HG03575 (cell line): Measurements from ENCODE around the gene ACSBG1.

ENCODE experiments used
- ATAC-seq: cut with Tn5 transposase; IDR thresholded peaks from one replicate; pipeline ENCODE4 v1.9.1; 2021; ENCODE audit not compliant: unreplicated experiment, insufficient number of reproducible peaks, low FRiP score; ENCODE audit errors: extremely low read depth

The ACSBG1 gene, protein sequence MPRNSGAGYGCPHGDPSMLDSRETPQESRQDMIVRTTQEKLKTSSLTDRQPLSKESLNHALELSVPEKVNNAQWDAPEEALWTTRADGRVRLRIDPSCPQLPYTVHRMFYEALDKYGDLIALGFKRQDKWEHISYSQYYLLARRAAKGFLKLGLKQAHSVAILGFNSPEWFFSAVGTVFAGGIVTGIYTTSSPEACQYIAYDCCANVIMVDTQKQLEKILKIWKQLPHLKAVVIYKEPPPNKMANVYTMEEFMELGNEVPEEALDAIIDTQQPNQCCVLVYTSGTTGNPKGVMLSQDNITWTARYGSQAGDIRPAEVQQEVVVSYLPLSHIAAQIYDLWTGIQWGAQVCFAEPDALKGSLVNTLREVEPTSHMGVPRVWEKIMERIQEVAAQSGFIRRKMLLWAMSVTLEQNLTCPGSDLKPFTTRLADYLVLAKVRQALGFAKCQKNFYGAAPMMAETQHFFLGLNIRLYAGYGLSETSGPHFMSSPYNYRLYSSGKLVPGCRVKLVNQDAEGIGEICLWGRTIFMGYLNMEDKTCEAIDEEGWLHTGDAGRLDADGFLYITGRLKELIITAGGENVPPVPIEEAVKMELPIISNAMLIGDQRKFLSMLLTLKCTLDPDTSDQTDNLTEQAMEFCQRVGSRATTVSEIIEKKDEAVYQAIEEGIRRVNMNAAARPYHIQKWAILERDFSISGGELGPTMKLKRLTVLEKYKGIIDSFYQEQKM

DNA sequence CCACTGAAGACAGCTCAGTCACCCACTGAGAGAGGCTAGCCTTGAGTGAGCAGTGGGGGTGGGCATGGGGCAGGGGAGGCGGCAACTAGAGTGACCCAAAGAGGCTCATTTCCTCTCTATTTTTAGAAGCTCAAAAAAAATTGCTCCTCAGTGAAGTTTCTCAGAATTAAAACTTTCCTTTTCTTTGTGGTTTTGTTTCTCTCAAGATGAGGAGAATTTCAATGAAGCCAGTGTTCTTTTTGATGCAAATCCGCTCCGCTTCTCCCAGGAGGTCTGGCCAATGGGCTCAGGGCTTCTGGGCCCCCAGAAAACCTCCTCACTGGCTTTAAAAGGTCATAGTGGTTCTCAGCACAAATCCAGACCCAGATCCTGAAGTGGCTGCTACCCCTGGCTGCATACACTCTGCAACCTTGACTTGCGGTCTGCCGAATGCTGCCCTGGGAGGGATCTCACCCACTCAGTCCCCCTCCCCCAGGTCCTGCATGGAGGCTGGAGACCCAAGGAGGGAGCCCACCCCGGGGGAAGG is at the start of gene ACSBG1:
TSS of gene ACSBG1 (minus strand) at position 51 of the 526 bp plus-strand sequence. CDS start 64 bp downstream, outside the sequence.
- ATAC-seq = no peak

DNA sequence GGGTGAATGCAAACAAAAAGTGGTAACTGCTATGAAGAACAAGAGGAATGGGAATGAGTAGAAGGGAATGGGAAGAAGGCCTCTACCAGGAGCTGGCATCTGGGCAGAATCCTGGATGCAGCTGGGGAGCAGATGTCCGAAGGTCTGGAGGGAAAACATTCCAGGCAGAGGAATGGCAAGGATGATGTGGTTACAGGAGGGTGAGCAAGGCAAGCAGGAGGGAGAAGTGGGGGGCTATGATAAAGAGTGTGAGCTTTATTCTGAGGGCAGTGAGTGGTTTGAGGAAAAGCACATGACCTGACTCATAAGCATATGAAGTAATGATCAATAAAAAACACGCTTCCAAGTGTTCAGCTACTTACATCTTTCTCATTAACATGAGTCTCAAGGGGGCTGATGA is 48.0 kb upstream of the ACSBG1 start:
- no peak for ATAC-seq

DNA sequence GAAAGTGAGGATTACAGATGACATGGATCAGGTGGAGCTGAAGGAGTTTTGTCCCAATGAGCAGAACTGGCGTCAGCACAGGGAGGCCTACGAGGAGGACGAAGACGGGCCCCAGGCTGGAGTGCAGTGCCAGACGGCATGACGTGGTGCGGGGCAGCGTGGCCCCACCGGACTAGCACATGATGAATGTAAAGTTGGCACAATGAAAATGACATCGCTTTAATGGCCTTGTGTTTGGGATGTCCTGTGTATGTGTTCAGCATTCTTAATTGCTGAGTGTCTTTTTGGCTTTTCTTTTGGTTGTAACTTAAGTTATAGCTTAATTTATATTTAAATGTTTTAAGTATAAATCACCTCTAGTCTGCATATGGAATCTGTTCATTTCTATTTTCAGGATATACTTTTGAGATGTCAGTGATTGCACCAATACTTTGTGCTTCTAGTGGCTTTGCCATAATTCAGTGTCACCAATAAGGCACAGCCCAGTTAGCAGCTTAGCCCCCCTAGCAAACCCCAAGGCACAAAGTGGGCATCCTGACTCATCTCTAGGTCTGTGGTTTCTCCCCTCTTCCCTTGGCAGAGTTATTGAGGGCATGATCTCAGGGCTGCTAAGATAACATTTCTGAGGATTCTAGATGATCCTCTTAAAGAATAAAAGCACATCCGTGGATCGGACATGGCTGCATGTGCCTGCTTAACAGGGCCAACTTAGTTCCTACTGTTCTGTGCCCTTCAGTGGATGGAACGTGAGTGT is 46.1 kb upstream of the ACSBG1 start:
- no peak for ATAC-seq

DNA sequence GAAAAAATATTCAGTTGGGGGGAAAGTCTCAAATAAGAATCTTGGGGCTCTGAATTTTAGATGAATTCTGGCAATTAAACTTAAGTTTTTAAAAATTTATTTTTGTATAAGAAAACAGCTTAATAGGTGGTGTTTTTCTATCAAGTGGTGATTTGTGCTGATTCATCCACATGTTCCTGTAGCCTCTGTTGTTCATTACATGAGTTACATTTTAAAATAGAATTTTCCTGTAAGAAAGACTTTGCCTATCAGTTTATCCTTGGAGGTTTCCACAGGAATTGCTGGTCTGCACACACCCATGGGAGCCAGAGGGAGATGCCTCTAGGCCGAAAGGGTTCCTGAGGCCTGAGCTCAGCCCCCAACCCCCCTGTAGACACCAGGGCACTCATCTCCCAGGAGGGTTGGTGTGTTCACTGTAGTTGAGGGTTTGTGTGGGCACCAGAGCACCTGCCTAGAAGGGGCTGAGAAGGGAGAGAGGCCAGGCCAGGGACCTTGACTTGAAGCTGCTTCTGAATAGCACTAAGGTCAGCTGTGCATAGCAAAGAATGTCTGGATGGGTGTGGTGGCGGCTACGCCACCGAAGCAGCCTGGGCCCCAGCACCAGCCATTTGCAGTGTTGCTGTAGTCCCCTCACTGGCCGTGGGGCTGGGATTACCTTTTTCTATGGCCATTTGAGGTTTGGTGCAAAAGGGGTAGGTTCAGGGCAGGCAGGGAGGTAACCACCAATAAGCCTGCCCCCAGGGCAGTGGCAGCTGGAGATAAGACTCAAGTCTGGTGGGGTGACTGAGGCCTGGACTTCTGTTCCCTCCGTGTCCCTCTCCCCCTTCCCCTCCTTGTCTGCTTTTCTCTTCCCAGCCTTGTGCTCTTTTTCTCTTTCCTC is 41.9 kb upstream of the ACSBG1 start:
- no peak for ATAC-seq

DNA sequence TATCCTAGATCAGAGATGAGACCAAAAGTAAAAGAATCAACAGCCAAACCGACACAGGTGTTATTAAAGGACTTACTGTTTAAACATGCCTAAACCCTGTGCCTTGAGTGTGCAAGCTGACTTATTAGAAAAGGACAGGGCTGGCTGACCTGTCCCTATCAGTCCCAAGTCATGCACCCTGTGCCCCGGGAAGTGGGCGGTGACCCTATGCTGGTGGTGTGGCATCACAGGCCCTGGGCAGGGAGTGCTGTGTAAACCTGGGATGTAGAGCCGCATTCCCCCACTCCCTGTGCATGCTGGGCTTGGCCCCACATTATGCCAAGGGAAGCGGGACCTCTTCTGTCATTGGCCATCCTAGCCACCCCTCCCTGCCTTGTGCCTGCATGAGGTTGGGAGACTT is 40.6 kb upstream of the ACSBG1 start:
- no peak for ATAC-seq

DNA sequence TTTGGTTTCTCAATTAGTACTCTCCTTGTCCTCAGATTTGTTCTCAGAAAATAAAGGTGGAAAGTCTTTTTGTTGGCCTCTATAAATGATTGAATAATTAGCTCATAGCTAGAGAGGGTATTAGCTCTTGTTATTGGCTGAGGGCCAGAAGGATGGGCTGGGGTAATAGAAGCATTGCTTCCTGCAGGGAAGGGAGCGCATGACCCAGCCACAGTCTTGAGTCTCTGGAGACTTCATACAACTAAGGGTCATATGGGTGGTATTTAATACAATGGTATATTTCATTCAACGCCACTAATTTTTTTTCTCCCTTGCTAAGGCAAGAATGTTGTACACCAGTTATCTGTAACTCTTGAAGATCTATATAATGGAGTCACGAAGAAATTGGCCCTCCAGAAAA is 38.4 kb upstream of the ACSBG1 start:
- no peak for ATAC-seq

DNA sequence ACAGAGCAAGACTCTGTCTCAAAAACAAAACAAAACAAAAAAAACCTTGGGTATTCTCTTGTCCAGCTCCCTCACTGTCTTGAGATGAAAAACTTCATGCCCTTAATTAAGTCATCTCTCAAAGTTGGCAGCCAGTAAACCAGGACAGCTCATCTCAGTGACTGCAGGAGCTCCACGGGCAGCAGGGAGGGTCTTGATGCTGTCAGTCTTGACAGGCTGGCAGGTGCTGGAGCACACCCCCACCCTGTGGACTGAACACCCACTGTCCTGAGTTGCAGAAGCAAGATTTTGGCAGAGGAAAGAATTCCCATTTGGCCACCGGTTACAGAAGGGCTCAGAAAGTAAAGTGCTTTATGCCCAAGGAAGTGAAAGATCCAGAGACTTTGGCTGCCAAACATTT is 38.0 kb upstream of the ACSBG1 start:
- ATAC-seq = no peak

DNA sequence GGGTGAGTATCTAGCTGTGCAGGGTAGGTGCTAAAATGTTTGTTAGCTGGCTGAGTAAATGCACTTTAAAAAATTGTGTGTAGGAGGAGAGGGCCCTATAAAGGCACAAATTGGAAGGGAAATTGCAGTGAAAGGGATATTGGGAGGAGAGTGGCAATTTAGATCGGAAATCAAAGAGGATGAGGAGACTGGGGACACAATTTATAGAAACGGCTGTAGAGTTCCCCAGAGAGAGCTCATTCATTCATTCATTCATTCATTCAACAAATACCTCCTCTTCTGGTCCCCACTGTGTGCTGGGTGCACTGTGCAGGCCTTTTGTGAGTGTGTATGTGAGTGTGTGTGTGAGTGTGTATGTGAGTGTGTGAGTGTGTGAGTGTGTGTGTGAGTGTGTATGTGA is 32.4 kb upstream of the ACSBG1 start:
- no peak for ATAC-seq

DNA sequence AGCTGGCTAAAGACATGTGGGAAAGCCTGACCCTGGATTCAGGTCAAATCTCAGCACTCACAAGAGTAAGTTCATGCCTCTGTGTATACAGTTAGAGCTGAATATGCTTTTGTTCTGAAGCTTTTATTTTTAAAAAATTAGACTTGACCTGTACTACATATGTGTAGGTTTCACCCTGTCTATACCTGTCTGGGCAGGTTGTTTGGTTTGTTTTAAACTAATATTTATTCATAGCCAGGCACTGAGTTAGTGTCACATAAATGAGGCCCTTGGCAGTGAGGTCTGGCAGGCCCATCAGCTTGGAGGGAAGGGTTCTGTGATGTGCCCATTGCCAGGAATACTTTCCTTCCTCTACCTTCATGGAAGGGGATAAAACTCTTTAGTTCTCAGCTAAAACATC is 31.9 kb upstream of the ACSBG1 start:
- no peak for ATAC-seq

DNA sequence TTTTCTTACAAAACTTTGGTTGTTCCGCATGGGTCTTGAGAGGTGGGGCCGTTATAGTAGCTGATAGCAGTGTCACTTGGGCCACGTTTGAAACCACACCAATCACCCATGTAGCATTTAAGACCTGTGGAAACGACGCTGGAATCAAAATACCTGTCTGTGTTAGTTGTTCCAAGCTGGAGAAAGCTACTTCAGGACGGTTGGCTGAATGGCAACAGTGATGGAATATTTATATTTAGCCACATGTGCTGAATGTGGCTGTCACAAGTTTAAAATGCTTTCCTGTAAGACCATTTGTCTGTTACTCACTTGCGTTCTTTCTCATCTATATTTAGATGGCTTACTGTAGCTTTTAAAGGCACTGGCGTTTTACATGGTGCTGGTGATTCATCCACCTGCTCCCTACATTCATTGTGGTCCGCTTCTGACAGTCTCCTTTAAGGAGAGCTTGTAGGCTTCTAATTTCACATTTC is 31.4 kb upstream of the ACSBG1 start:
- no peak for ATAC-seq

DNA sequence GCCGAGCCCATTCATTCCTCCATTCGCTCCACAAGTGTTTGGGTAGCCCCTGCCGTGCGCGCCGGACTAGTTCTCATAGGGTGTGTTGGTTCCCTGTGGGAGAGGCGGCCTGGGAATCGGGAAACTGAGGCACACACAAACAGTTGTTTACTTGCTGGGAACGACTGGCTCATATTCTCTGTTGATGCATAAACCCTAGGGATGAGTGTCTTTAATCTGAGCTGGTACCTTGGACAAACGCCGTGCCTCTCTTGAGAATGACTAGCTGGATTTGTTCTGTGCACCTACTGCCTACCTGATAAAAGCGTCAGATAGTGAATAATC is 30.7 kb upstream of the ACSBG1 start:
- ATAC-seq = no peak

DNA sequence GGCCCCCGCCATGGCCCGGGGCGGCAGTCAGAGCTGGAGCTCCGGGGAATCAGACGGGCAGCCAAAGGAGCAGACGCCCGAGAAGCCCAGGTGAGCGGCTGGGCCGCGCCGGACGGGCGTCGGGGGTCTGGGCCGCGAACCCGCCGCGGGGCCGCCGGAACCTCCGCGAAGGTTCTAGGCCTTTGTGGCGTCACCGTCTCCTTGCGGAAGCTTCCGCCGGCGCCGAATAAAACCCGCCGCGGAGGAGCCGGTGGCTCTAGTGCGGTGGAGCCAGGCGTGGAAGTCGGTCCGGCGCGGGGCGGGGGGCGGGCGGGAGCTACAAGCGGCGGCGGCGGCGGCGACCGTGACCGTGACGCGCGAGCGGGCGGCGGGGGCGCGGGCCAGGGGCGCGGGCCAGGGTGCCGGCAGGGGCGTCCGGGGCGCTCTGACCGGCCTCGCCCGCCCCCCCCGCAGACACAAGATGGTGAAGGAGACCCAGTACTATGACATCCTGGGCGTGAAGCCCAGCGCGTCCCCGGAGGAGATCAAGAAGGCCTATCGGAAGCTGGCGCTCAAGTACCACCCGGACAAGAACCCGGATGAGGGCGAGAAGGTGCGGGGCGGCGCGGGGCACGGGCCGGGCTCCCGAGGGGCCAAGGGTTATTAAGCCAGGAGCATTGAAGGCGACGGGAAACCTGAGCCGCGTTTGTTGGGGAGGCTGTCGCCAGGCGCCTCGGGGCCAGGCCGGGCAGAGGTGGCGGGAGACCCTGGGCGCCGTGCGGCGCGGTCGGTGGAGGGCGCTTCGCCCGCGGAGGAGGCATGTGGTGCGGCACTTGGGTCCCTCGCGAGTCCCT is 30.2 kb upstream of the ACSBG1 start, which contains the start of gene DNAJA4:
TSS of gene DNAJA4 (plus strand) at position 259 of the 833 bp plus-strand sequence. CDS start at position 461, 202 bp downstream.
- no peak for ATAC-seq

DNA sequence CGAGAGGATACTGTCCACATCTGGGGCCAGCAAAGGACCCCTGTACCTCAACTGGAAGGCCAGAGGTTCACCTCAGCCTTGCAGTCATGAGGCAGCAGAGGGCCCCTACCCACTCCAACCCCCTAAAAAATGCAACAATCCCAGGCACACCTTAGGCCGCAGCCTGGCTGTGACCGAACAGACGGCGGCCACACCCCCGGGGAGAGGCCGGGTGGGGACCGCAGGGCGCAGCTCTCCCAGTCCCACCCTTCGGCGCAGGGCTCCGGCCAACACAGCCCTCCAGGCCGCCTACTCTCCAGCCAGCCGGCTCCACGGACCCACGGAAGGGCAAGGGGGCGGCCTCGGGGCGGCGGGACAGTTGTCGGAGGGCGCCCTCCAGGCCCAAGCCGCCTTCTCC is 29.5 kb upstream of the ACSBG1 start:
- no peak for ATAC-seq

DNA sequence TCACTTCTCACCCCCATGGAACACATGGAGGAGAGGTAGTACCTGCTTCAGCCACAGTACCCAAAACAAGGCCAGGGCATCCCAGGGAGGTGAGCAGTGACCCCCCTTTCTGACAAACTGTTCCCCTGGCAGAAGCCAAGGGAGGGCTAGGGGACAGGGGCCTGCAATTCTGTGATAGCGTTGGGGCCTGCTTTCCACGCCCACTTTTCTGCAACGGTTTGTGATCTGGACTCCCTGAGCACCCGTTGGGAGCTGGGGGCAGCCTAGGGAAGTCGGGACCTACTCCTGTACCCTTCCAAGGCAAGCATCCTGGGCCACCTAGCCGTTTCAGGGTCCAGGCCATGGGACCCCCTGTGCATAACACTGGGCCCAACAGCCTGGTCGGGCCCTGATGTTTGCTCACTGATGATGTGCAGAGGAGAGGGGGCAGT is 29.0 kb upstream of the ACSBG1 start:
- ATAC-seq = no peak

DNA sequence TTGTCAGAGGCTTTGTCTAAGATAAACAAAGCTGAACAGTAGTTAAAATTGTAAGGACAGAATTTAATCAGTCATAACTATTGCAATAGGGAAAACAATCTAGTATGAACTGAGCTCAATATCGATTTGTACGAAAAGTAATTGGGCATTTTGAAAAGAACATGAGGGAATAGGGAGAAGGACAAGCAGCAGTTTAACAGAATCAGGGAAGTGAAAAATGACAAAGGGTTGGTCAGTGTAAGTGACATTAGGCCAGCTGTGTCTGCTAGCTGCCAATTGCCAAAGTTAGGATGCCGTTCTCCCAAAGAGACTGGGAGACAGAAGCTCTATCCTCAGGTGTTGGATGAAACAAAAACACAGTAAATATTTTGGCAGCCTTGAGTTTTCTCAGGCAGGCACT is 26.7 kb upstream of the ACSBG1 start:
- no peak for ATAC-seq

DNA sequence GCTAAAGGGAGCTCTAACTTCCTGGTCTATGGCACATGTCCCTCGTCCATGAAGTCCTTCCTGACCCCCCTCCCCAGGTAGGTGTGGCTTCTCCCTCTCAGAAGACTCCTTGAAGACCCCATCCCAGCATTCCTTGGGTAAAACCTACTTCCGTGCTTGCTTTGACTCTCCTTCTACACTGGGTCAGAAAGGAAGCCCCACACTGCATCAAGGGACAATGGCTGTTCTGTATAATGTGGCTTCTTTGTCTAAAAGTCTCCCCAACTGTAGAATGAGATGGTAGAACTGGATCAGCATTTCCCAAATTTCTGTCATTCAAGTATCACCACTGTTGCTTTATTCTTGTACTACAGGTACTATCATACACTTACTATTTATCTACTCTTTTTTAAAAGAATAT is 26.1 kb upstream of the ACSBG1 start:
- no peak for ATAC-seq

DNA sequence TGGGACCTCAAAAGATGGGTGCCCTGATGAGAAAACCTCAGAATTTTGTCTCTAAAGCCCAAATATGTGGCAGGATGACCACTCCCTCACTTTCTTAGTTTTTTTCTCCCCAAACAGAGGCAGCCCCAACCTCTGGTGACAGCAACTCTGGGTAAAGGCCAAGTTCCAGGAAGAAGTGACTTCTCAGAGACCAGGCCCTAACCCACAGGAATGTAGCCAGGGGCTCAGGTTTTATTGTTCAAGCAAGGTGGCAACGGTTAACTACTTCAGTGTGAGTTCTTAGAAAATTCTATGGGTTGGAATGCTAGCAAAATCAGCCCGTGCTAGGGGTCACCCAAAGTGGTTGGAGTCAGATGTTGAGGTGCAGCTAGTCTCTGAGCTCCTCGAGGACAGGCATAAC is 24.9 kb upstream of the ACSBG1 start:
- no peak for ATAC-seq

DNA sequence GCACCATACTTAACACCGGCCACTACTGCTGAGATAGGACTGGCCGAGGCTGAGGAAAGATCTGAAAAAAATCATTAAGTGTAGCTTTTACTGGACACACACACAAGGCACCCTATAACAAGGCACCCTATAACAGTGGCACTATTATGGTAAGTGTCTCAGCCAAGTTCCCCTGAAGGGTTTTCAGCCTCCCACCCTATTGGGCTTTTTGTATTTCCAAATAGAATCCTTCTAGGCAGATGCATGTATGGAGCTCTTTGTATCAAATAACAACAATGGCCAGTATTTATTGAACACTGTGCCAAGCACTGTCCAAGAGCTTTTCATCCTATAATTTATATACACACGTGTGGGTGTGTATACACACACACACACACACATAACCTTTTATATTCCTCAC is 23.3 kb upstream of the ACSBG1 start:
- ATAC-seq = no peak
